ENCODE data around the gene MACROD2. TPM values are rescaled to one million over a fixed set of nuclear protein-coding genes. Genes with fewer than 3 reads are reported as not detected.

The MACROD2 gene
- total RNA-seq, 1 donor from 2014 or later = 6.7 TPM

DNA sequence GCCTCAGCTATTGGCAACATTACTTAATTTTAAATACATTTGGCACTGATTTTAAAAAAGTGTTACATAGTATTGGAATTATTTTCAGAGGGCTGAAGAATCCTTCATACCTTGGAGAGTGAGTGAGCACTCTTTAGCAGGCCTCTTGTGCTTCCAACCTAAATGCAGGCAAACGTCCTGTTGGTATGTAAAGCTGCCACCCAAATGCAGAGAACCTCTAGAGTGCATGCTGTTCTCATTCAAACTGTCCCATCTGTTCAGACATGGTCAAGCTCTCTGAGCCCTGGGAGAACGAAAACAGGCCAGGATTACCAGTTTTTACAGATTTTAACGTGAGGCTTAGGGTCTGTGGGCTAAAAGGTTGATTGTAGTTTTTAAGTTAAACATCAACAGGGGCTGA is 720.1 kb downstream of the MACROD2 start:
- no peaks in the 10 kb centered on the region for H3K27me3 Mint-ChIP-seq
- H3K27ac Mint-ChIP-seq = no peak overlapping the region
- H3K36me3 Mint-ChIP-seq = peaks cover 11% of the 10 kb centered on the region
- H3K9me3 Mint-ChIP-seq = peaks cover 4% of the 10 kb centered on the region
- no peak for DNase-seq (ENCODE audit: extremely low spot score, unreplicated experiment)
- TF ChIP-seq, protein P1, sequence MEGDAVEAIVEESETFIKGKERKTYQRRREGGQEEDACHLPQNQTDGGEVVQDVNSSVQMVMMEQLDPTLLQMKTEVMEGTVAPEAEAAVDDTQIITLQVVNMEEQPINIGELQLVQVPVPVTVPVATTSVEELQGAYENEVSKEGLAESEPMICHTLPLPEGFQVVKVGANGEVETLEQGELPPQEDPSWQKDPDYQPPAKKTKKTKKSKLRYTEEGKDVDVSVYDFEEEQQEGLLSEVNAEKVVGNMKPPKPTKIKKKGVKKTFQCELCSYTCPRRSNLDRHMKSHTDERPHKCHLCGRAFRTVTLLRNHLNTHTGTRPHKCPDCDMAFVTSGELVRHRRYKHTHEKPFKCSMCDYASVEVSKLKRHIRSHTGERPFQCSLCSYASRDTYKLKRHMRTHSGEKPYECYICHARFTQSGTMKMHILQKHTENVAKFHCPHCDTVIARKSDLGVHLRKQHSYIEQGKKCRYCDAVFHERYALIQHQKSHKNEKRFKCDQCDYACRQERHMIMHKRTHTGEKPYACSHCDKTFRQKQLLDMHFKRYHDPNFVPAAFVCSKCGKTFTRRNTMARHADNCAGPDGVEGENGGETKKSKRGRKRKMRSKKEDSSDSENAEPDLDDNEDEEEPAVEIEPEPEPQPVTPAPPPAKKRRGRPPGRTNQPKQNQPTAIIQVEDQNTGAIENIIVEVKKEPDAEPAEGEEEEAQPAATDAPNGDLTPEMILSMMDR (conservative IDR thresholded peaks at IDR 0.05) = no peak
- no peak overlapping the region for H3K4me3 Mint-ChIP-seq
- peaks cover 55% of the 10 kb centered on the region for H3K4me1 Mint-ChIP-seq (ENCODE audit: unreplicated experiment)

DNA sequence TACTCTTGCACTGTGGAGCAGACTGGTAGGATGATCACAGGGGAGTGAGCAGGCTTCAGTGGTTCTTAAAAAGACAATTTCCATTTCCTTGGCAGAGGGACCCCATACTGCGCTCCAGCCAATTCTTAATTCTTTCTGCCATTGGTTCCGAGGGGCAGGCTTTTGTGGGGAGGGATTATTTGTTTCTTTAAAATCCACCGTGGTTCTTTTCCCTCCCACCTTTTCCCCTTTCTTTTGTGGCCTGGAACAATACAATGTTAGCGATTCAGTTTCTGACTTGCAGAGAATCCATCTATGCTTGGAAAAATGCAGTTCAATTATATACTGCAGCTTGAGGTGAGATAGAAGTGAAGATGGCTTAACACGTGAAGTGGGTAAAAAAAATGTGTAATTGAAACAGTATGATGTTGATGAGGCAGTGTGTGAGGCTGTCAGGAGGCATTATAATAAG is 721.1 kb downstream of the MACROD2 start:
- Mint-ChIP-seq H3K27ac (no peak overlapping the region), H3K27me3 (no peaks in the 10 kb centered on the region), H3K4me3 (peak overlapping the region; percentile 1), H3K36me3 (peaks cover 11% of the 10 kb centered on the region), H3K9me3 (peaks cover 4% of the 10 kb centered on the region), H3K4me1 (ENCODE audit: unreplicated experiment) (peaks cover 47% of the 10 kb centered on the region)
- TF ChIP-seq, protein P1 (conservative IDR thresholded peaks at IDR 0.05) = no peak
- DNase-seq (ENCODE audit: extremely low spot score, unreplicated experiment) = no peak

DNA sequence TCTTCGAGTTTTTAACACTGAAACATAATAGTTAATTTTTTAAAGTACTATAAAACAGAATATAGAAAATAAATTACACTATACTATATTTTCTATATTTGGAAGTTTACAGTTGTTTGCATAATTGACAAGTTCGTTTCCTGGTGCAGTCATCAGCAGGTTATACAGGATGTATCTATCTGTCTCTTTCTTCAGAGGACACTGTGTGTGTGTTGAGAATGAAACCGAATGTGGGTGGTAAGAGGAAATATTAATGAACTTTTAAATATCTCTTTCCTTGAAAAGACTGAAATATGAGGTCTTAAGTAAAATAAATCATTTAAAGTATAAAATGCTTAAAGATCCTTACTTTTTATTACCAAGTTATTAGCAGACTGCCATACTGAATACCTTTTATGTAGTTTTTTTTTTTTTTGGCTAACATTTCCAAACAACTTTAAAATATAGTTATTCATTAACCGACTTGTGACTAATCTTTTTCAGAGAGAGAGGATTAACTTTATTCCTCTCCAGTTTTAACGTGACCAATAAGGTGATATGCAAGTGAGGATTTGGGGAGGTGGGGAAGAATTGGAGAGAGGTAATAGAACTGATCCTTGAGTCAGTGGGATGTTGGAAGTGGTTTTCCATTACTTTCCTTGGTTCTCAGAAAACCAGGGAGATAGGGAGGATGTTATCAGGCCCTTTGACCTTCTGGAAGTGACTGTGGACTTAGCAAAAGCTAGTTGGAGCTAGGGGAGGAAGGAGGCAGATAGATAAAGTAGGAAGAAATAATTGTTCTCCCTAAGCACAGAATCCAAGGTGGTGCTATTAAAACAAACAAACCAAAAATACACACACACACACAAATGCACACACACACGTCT is 722.1 kb downstream of the MACROD2 start:
- TF ChIP-seq, protein P1 (conservative IDR thresholded peaks at IDR 0.05) = no peak
- DNase-seq (ENCODE audit: extremely low spot score, unreplicated experiment) = no peak
- H3K27me3 Mint-ChIP-seq = no peaks in the 10 kb centered on the region
- H3K36me3 Mint-ChIP-seq = peaks cover 11% of the 10 kb centered on the region
- H3K4me1 Mint-ChIP-seq (ENCODE audit: unreplicated experiment) = peaks cover 51% of the 10 kb centered on the region
- peaks cover 11% of the 10 kb centered on the region for H3K9me3 Mint-ChIP-seq
- H3K4me3 Mint-ChIP-seq = peak overlapping the region; percentile 1
- peak overlapping the region; percentile 2 for H3K27ac Mint-ChIP-seq

DNA sequence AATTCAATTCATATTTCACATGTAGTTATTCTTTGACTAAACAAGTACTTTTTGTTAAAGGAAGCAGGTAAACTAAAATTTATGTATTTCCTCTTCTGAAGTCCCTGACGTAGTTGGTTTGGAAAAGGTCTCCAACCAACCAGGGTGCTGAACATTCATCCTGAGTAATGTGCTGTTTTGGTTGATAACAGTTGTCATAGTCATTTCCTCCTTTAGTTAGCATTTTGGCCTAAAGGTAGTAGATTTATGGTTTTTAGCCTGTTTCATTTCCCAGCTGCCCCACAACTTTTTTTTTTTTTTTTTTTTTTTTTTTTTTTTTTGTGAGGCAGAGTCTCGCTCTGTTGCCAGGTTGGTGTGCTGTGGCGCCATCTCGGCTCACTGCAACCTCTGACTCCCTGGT is 724.9 kb downstream of the MACROD2 start:
- peaks cover 16% of the 10 kb centered on the region for H3K9me3 Mint-ChIP-seq
- no peak overlapping the region for H3K27ac Mint-ChIP-seq

DNA sequence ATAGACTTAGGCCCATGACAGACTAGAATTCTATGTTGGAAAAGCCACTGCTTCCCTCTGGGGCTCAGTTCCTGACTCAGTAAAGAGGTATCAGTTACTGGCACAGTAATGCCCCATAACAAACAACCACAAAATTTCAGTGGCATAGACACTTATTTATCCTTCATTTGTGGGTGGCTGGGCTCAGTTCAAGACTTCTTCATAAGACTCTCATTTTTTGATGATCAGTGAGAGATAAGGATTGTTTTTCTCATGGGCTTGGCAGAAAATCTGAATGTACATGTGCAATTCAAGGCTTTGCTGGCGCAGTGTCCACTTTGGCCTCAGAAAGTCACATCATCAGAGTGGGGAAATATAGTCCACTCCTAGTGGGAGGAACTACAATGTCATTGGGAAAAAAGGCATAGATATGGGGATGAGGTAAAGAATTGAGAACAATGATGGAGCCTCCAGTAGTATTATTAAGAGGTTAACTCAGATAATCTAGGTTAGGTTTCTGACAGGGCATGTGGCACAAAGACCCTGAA is 726.7 kb downstream of the MACROD2 start:
- Mint-ChIP-seq H3K36me3 (no peaks in the 10 kb centered on the region), H3K4me3 (no peak overlapping the region), H3K27ac (peak overlapping the region; percentile 27), H3K4me1 (ENCODE audit: unreplicated experiment) (peaks cover 29% of the 10 kb centered on the region), H3K27me3 (no peaks in the 10 kb centered on the region), H3K9me3 (peaks cover 16% of the 10 kb centered on the region)
- TF ChIP-seq, protein P1 (conservative IDR thresholded peaks at IDR 0.05) = no peak
- no peak for DNase-seq (ENCODE audit: extremely low spot score, unreplicated experiment)

More for the DNA sequence above, 724.9 kb downstream of the MACROD2 start:
- DNase-seq (ENCODE audit: extremely low spot score, unreplicated experiment) = no peak
- peaks cover 40% of the 10 kb centered on the region for H3K4me1 Mint-ChIP-seq (ENCODE audit: unreplicated experiment)
- H3K36me3 Mint-ChIP-seq = no peaks in the 10 kb centered on the region
- H3K4me3 Mint-ChIP-seq = no peak overlapping the region
- H3K27me3 Mint-ChIP-seq = no peaks in the 10 kb centered on the region
- TF ChIP-seq, protein P1 (conservative IDR thresholded peaks at IDR 0.05) = no peak
